GM18505 (cell line): ENCODE measurements around the gene SENP8.
"Not testable (repeated sequence)": the region's sequence is repeated elsewhere in the genome, so short reads cannot be mapped to it uniquely, and the experiment has no call there.

ENCODE experiments used
- ATAC-seq: cut with Tn5 transposase; IDR thresholded peaks from one replicate; pipeline ENCODE4 v1.9.1; 2021; ENCODE audit not compliant: unreplicated experiment
- POLR2A ChIP-seq: IDR thresholded peaks from 4 replicates; pipeline ENCODE4 v1.6.1; 2011; ENCODE audit warnings: borderline replicate concordance; ENCODE audit not compliant: insufficient read depth, insufficient read length; ENCODE audit errors: extremely low read depth

The SENP8 gene

GRCh38 chr15:72169921-72170611 is 51.9 kb downstream of the SENP8 start:
- ATAC-seq = no peak
- no peak for TF ChIP-seq POLR2A

GRCh38 chr15:72170691-72171090 is 52.5 kb downstream of the SENP8 start:
- no peak for TF ChIP-seq POLR2A
- no peak for ATAC-seq

- ATAC-seq = not testable (repeated sequence)
Measured at GRCh38 chr15:72171978-72172377, 53.8 kb downstream of the SENP8 start.

- no peak for ATAC-seq
- TF ChIP-seq POLR2A = no peak
Measured at GRCh38 chr15:72172796-72173195, 54.6 kb downstream of the SENP8 start.

- no peak for ATAC-seq
- no peak for TF ChIP-seq POLR2A
Measured at GRCh38 chr15:72173401-72173800, 55.2 kb downstream of the SENP8 start.

- no peak for TF ChIP-seq POLR2A
- no peak for ATAC-seq
Measured at GRCh38 chr15:72173864-72174550, 55.8 kb downstream of the SENP8 start.

GRCh38 chr15:72174551-72175165 is 56.5 kb downstream of the SENP8 start:
- no peak for ATAC-seq
- TF ChIP-seq POLR2A = no peak

GRCh38 chr15:72175186-72176044 is 57.2 kb downstream of the SENP8 start:
- TF ChIP-seq POLR2A = no peak
- ATAC-seq = no peak

- TF ChIP-seq POLR2A = no peak
- no peak for ATAC-seq
Measured at GRCh38 chr15:72176159-72176558, 58.0 kb downstream of the SENP8 start.

GRCh38 chr15:72176743-72177142 is 58.5 kb downstream of the SENP8 start:
- ATAC-seq = no peak
- TF ChIP-seq POLR2A = no peak

GRCh38 chr15:72178976-72179585 is 60.9 kb downstream of the SENP8 start:
- no peak for ATAC-seq
- TF ChIP-seq POLR2A = no peak

GRCh38 chr15:72179950-72180581 is 61.9 kb downstream of the SENP8 start:
- ATAC-seq = no peak

More at GRCh38 chr15:72179950-72180581, 61.9 kb downstream of the SENP8 start:
- no peak for TF ChIP-seq POLR2A
